ENCODE results near the gene LDB2.
A peak's percentile ranks its signal among the peaks of the same experiment; 100 is the strongest.

Gene LDB2

GRCh38 chr4:16801356-16801755 is 97.1 kb downstream of the LDB2 start:
- no peak for DNase-seq

GRCh38 chr4:16794816-16795445 is 103.5 kb downstream of the LDB2 start:
- DNase-seq, result peak in 2 of 3 experiments; percentile 5 to 23

- no peak for DNase-seq
Observed at GRCh38 chr4:16791460-16791859, 107.0 kb downstream of the LDB2 start.

GRCh38 chr4:16790508-16790907 is 107.9 kb downstream of the LDB2 start:
- no peak for DNase-seq

GRCh38 chr4:16788868-16789267 is 109.6 kb downstream of the LDB2 start:
- no peak for DNase-seq

- DNase-seq, result no peak
Observed at GRCh38 chr4:16785793-16786527, 112.5 kb downstream of the LDB2 start.

- DNase-seq, result no peak
Observed at GRCh38 chr4:16783119-16783518, 115.3 kb downstream of the LDB2 start.

GRCh38 chr4:16779028-16779675 is 119.3 kb downstream of the LDB2 start:
- DNase-seq, result no peak

- DNase-seq, result no peak
Observed at GRCh38 chr4:16777726-16778125, 120.7 kb downstream of the LDB2 start.

GRCh38 chr4:16775411-16776154 is 122.9 kb downstream of the LDB2 start:
- no peak for DNase-seq

- DNase-seq, result no peak
Observed at GRCh38 chr4:16772366-16772850, 126.0 kb downstream of the LDB2 start.

- no peak for DNase-seq
Observed at GRCh38 chr4:16770710-16771285, 127.6 kb downstream of the LDB2 start.

- DNase-seq, result no peak
Observed at GRCh38 chr4:16767861-16768260, 130.6 kb downstream of the LDB2 start.

- DNase-seq, result no peak
Observed at GRCh38 chr4:16767251-16767650, 131.2 kb downstream of the LDB2 start.

GRCh38 chr4:16765546-16765945 is 132.9 kb downstream of the LDB2 start:
- no peak for DNase-seq

- DNase-seq, result no peak
Observed at GRCh38 chr4:16764622-16765021, 133.8 kb downstream of the LDB2 start.

GRCh38 chr4:16760617-16761363 is 137.7 kb downstream of the LDB2 start:
- DNase-seq, result no peak

GRCh38 chr4:16759931-16760582 is 138.4 kb downstream of the LDB2 start:
- no peak for DNase-seq

- no peak for DNase-seq
Observed at GRCh38 chr4:16758816-16759215, 139.6 kb downstream of the LDB2 start.

GRCh38 chr4:16758255-16758654 is 140.2 kb downstream of the LDB2 start:
- DNase-seq, result no peak

GRCh38 chr4:16757080-16757521 is 141.3 kb downstream of the LDB2 start:
- no peak for DNase-seq

GRCh38 chr4:16754104-16754503 is 144.3 kb downstream of the LDB2 start:
- no peak for DNase-seq

Measured in NCI-H1417 (cell line).